Measurements from ENCODE around the gene HTRA2.
A peak's percentile ranks its signal among the peaks of the same experiment; 100 is the strongest.

HTRA2 gene

GRCh38 chr2:74540291-74540690 is 10.6 kb downstream of the HTRA2 start:
- Histone ChIP-seq H3K27me3 (ENCODE audit: control insufficient read depth in 5 of 5, insufficient read depth in 4 of 5, low read length in 5 of 5) (no peaks in the 10 kb centered on the region), H3K9me3 (ENCODE audit: control insufficient read depth in 5 of 5, low read length in 5 of 5) (no peaks in the 10 kb centered on the region), H3K36me3 (ENCODE audit: control insufficient read depth in 5 of 5, insufficient read depth in 5 of 5, low read length in 5 of 5) (no peaks in the 10 kb centered on the region), H3K4me1 (ENCODE audit: control insufficient read depth in 5 of 5, insufficient read depth in 5 of 5, low read length in 5 of 5) (no peaks in the 10 kb centered on the region), H3K4me3 (ENCODE audit: low read depth in 1 of 5, low read length in 5 of 5) (no peak overlapping the region), H3K9ac (ENCODE audit: low read length in 5 of 5) (no peak overlapping the region), H3K27ac (ENCODE audit: low read depth, low read length) (no peak overlapping the region)

- Histone ChIP-seq H3K9ac (ENCODE audit: low read length in 5 of 5) (no peak overlapping the region), H3K4me3 (ENCODE audit: low read depth in 1 of 5, low read length in 5 of 5) (no peak overlapping the region), H3K4me1 (ENCODE audit: control insufficient read depth in 5 of 5, insufficient read depth in 5 of 5, low read length in 5 of 5) (peaks cover 0 to under 1% (median 0%) of the 10 kb centered on the region in 5 donors), H3K27ac (ENCODE audit: low read depth, low read length) (no peak overlapping the region), H3K27me3 (ENCODE audit: control insufficient read depth in 5 of 5, insufficient read depth in 4 of 5, low read length in 5 of 5) (no peaks in the 10 kb centered on the region), H3K36me3 (ENCODE audit: control insufficient read depth in 5 of 5, insufficient read depth in 5 of 5, low read length in 5 of 5) (no peaks in the 10 kb centered on the region), H3K9me3 (ENCODE audit: control insufficient read depth in 5 of 5, low read length in 5 of 5) (no peaks in the 10 kb centered on the region)
Observed at GRCh38 chr2:74542978-74543377, 13.2 kb downstream of the HTRA2 start.

GRCh38 chr2:74544634-74545033 is 14.9 kb downstream of the HTRA2 start:
- Histone ChIP-seq H3K4me3 (ENCODE audit: low read depth in 1 of 5, low read length in 5 of 5) (no peak overlapping the region), H3K4me1 (ENCODE audit: control insufficient read depth in 5 of 5, insufficient read depth in 5 of 5, low read length in 5 of 5) (peaks cover 2 to 15% (median 13%) of the 10 kb centered on the region in 5 donors), H3K36me3 (ENCODE audit: control insufficient read depth in 5 of 5, insufficient read depth in 5 of 5, low read length in 5 of 5) (no peaks in the 10 kb centered on the region), H3K9me3 (ENCODE audit: control insufficient read depth in 5 of 5, low read length in 5 of 5) (no peaks in the 10 kb centered on the region), H3K9ac (ENCODE audit: low read length in 5 of 5) (no peak overlapping the region), H3K27me3 (ENCODE audit: control insufficient read depth in 5 of 5, insufficient read depth in 4 of 5, low read length in 5 of 5) (no peaks in the 10 kb centered on the region), H3K27ac (ENCODE audit: low read depth, low read length) (no peak overlapping the region)

GRCh38 chr2:74546004-74546403 is 16.3 kb downstream of the HTRA2 start:
- Histone ChIP-seq H3K9me3 (ENCODE audit: control insufficient read depth in 5 of 5, low read length in 5 of 5) (no peaks in the 10 kb centered on the region), H3K27ac (ENCODE audit: low read depth, low read length) (no peak overlapping the region), H3K36me3 (ENCODE audit: control insufficient read depth in 5 of 5, insufficient read depth in 5 of 5, low read length in 5 of 5) (no peaks in the 10 kb centered on the region), H3K4me3 (ENCODE audit: low read depth in 1 of 5, low read length in 5 of 5) (no peak overlapping the region), H3K27me3 (ENCODE audit: control insufficient read depth in 5 of 5, insufficient read depth in 4 of 5, low read length in 5 of 5) (no peaks in the 10 kb centered on the region), H3K4me1 (ENCODE audit: control insufficient read depth in 5 of 5, insufficient read depth in 5 of 5, low read length in 5 of 5) (peaks cover 4 to 21% (median 18%) of the 10 kb centered on the region in 5 donors), H3K9ac (ENCODE audit: low read length in 5 of 5) (no peak overlapping the region)

GRCh38 chr2:74548285-74548899 is 18.7 kb downstream of the HTRA2 start:
- Histone ChIP-seq H3K4me3 (ENCODE audit: low read depth in 1 of 5, low read length in 5 of 5) (peak overlapping the region; percentile 63 to 72 (median 67)), H3K27me3 (ENCODE audit: control insufficient read depth in 5 of 5, insufficient read depth in 4 of 5, low read length in 5 of 5) (no peaks in the 10 kb centered on the region), H3K27ac (ENCODE audit: low read depth, low read length) (peak overlapping the region; percentile 72), H3K4me1 (ENCODE audit: control insufficient read depth in 5 of 5, insufficient read depth in 5 of 5, low read length in 5 of 5) (peaks cover 4 to 29% (median 25%) of the 10 kb centered on the region in 5 donors), H3K36me3 (ENCODE audit: control insufficient read depth in 5 of 5, insufficient read depth in 5 of 5, low read length in 5 of 5) (no peaks in the 10 kb centered on the region), H3K9ac (ENCODE audit: low read length in 5 of 5) (peak overlapping the region; percentile 0 to 72 (median 62)), H3K9me3 (ENCODE audit: control insufficient read depth in 5 of 5, low read length in 5 of 5) (no peaks in the 10 kb centered on the region)

- peak overlapping the region in 4 of 5 donors; percentile 66 to 72 (median 68) for H3K4me3 ChIP-seq (ENCODE audit: low read depth in 1 of 5, low read length in 5 of 5)
- peak overlapping the region; percentile 26 to 76 (median 70) for H3K9ac ChIP-seq (ENCODE audit: low read length in 5 of 5)
- H3K9me3 ChIP-seq (ENCODE audit: control insufficient read depth in 5 of 5, low read length in 5 of 5), result no peaks in the 10 kb centered on the region
- H3K36me3 ChIP-seq (ENCODE audit: control insufficient read depth in 5 of 5, insufficient read depth in 5 of 5, low read length in 5 of 5), result no peaks in the 10 kb centered on the region
- H3K4me1 ChIP-seq (ENCODE audit: control insufficient read depth in 5 of 5, insufficient read depth in 5 of 5, low read length in 5 of 5), result peaks cover 4 to 36% (median 30%) of the 10 kb centered on the region in 5 donors
- no peaks in the 10 kb centered on the region for H3K27me3 ChIP-seq (ENCODE audit: control insufficient read depth in 5 of 5, insufficient read depth in 4 of 5, low read length in 5 of 5)
- H3K27ac ChIP-seq (ENCODE audit: low read depth, low read length), result peak overlapping the region; percentile 72
Observed at GRCh38 chr2:74548900-74549826, 19.4 kb downstream of the HTRA2 start.

- H3K4me3 ChIP-seq (ENCODE audit: low read depth in 1 of 5, low read length in 5 of 5), result no peak overlapping the region
- no peaks in the 10 kb centered on the region for H3K9me3 ChIP-seq (ENCODE audit: control insufficient read depth in 5 of 5, low read length in 5 of 5)
- H3K4me1 ChIP-seq (ENCODE audit: control insufficient read depth in 5 of 5, insufficient read depth in 5 of 5, low read length in 5 of 5), result peaks cover 4 to 43% (median 37%) of the 10 kb centered on the region in 5 donors
- H3K9ac ChIP-seq (ENCODE audit: low read length in 5 of 5), result no peak overlapping the region
- no peak overlapping the region for H3K27ac ChIP-seq (ENCODE audit: low read depth, low read length)
- H3K36me3 ChIP-seq (ENCODE audit: control insufficient read depth in 5 of 5, insufficient read depth in 5 of 5, low read length in 5 of 5), result no peaks in the 10 kb centered on the region
- H3K27me3 ChIP-seq (ENCODE audit: control insufficient read depth in 5 of 5, insufficient read depth in 4 of 5, low read length in 5 of 5), result no peaks in the 10 kb centered on the region
Observed at GRCh38 chr2:74550231-74550630, 20.5 kb downstream of the HTRA2 start.

GRCh38 chr2:74551530-74551929 is 21.8 kb downstream of the HTRA2 start:
- H3K27ac ChIP-seq (ENCODE audit: low read depth, low read length), result no peak overlapping the region
- H3K4me3 ChIP-seq (ENCODE audit: low read depth in 1 of 5, low read length in 5 of 5), result no peak overlapping the region
- no peaks in the 10 kb centered on the region for H3K27me3 ChIP-seq (ENCODE audit: control insufficient read depth in 5 of 5, insufficient read depth in 4 of 5, low read length in 5 of 5)
- no peak overlapping the region for H3K9ac ChIP-seq (ENCODE audit: low read length in 5 of 5)
- H3K36me3 ChIP-seq (ENCODE audit: control insufficient read depth in 5 of 5, insufficient read depth in 5 of 5, low read length in 5 of 5), result peaks cover 0 to 7% (median 3%) of the 10 kb centered on the region in 5 donors
- H3K9me3 ChIP-seq (ENCODE audit: control insufficient read depth in 5 of 5, low read length in 5 of 5), result no peaks in the 10 kb centered on the region
- H3K4me1 ChIP-seq (ENCODE audit: control insufficient read depth in 5 of 5, insufficient read depth in 5 of 5, low read length in 5 of 5), result peaks cover 4 to 56% (median 50%) of the 10 kb centered on the region in 5 donors

GRCh38 chr2:74551942-74552913 is 22.5 kb downstream of the HTRA2 start:
- Histone ChIP-seq H3K36me3 (ENCODE audit: control insufficient read depth in 5 of 5, insufficient read depth in 5 of 5, low read length in 5 of 5) (peaks cover 0 to 12% (median 9%) of the 10 kb centered on the region in 5 donors), H3K4me3 (ENCODE audit: low read depth in 1 of 5, low read length in 5 of 5) (no peak overlapping the region), H3K4me1 (ENCODE audit: control insufficient read depth in 5 of 5, insufficient read depth in 5 of 5, low read length in 5 of 5) (peaks cover 4 to 63% (median 52%) of the 10 kb centered on the region in 5 donors), H3K9me3 (ENCODE audit: control insufficient read depth in 5 of 5, low read length in 5 of 5) (no peaks in the 10 kb centered on the region), H3K9ac (ENCODE audit: low read length in 5 of 5) (peak overlapping the region in 1 of 5 donors; percentile 45), H3K27ac (ENCODE audit: low read depth, low read length) (peak overlapping the region; percentile 84), H3K27me3 (ENCODE audit: control insufficient read depth in 5 of 5, insufficient read depth in 4 of 5, low read length in 5 of 5) (no peaks in the 10 kb centered on the region)

Data from subcutaneous abdominal adipose tissue (tissue), 5 donors.